H9 (cell line): ENCODE results near the gene CRBN. TPM values are rescaled to one million over a fixed set of nuclear protein-coding genes. Genes with fewer than 3 reads are reported as not detected.

Experiments used
- DNase-seq: peaks from one replicate; pipeline ENCODE4 v3.0.0-alpha.2; 2017
- H2AFZ ChIP-seq: one replicate; pipeline ENCODE4 v1.6.1; 2013; ENCODE audit warnings: mild to moderate bottlenecking, low read length, control low read depth, moderate library complexity
- H2AK5ac ChIP-seq: 2 replicates; pipeline ENCODE4 v1.6.1; 2013; ENCODE audit warnings: low read length, control low read depth, mixed read lengths; ENCODE audit not compliant: insufficient read length
- H2BK120ac ChIP-seq: one replicate; pipeline ENCODE4 v1.6.1; 2013; ENCODE audit warnings: low read depth, mild to moderate bottlenecking, low read length, control low read depth, inconsistent platforms; ENCODE audit not compliant: poor library complexity, severe bottlenecking
- H2BK12ac ChIP-seq: 2 replicates; pipeline ENCODE4 v1.6.1; 2013; ENCODE audit warnings: low read length, control low read depth, mixed read lengths, low read depth; ENCODE audit not compliant: insufficient read length
- H2BK15ac ChIP-seq: 2 replicates; pipeline ENCODE4 v1.6.1; 2013; ENCODE audit warnings: low read depth, low read length, control low read depth
- H2BK20ac ChIP-seq: one replicate; pipeline ENCODE4 v1.6.1; 2013; ENCODE audit warnings: low read depth, mild to moderate bottlenecking, low read length, control low read depth, inconsistent platforms; ENCODE audit not compliant: poor library complexity, severe bottlenecking
- H2BK5ac ChIP-seq: 2 replicates; pipeline ENCODE4 v1.6.1; 2013; ENCODE audit warnings: low read length, control low read depth, mixed read lengths; ENCODE audit not compliant: insufficient read length
- H3K14ac ChIP-seq: 2 replicates; pipeline ENCODE4 v1.6.1; 2013; ENCODE audit warnings: low read length, control low read depth; ENCODE audit not compliant: insufficient read depth
- H3K18ac ChIP-seq: 2 replicates; pipeline ENCODE4 v1.6.1; 2013; ENCODE audit warnings: low read depth, mild to moderate bottlenecking, mixed read lengths, low read length, control low read depth; ENCODE audit not compliant: insufficient read length
- H3K23ac ChIP-seq: 2 replicates; pipeline ENCODE4 v1.6.1; 2013; ENCODE audit warnings: low read length, control low read depth, mixed read lengths, low read depth; ENCODE audit not compliant: insufficient read length
- H3K23me2 ChIP-seq: 2 replicates; pipeline ENCODE4 v1.6.1; 2013; ENCODE audit warnings: low read depth, mild to moderate bottlenecking, mixed read lengths, low read length, control low read depth; ENCODE audit not compliant: insufficient read length, poor library complexity, severe bottlenecking
- H3K27ac ChIP-seq: 2 replicates; pipeline ENCODE4 v1.5.1; 2013; ENCODE audit warnings: low read length, control low read depth, mixed read lengths, low read depth; ENCODE audit not compliant: insufficient read length
- H3K27me3 ChIP-seq: 2 replicates; pipeline ENCODE4 v1.6.1; 2013; ENCODE audit warnings: low read length, control low read depth, inconsistent platforms; ENCODE audit not compliant: insufficient read depth
- H3K4ac ChIP-seq: 2 replicates; pipeline ENCODE4 v1.6.1; 2013; ENCODE audit warnings: low read depth, mild to moderate bottlenecking, control low read depth, inconsistent platforms, low read length, moderate library complexity
- H3K4me1 ChIP-seq: 2 replicates; pipeline ENCODE4 v1.6.1; 2013; ENCODE audit warnings: low read length, control low read depth, inconsistent platforms; ENCODE audit not compliant: insufficient read depth
- H3K4me2 ChIP-seq: 2 replicates; pipeline ENCODE4 v1.6.1; 2013; ENCODE audit warnings: low read length, control low read depth, mixed read lengths; ENCODE audit not compliant: insufficient read length, insufficient read depth
- H3K56ac ChIP-seq: 2 replicates; pipeline ENCODE4 v1.6.1; 2013; ENCODE audit warnings: low read depth, mild to moderate bottlenecking, mixed read lengths, low read length, control low read depth; ENCODE audit not compliant: insufficient read length
- H3K79me1 ChIP-seq: 2 replicates; pipeline ENCODE4 v1.6.1; 2013; ENCODE audit warnings: low read depth, mild to moderate bottlenecking, moderate library complexity, low read length, control low read depth, inconsistent platforms; ENCODE audit not compliant: insufficient read depth, poor library complexity, severe bottlenecking
- H3K79me2 ChIP-seq: 2 replicates; pipeline ENCODE4 v1.6.1; 2013; ENCODE audit warnings: low read length, control low read depth, inconsistent platforms; ENCODE audit not compliant: insufficient read depth
- H3K9ac ChIP-seq: 2 replicates; pipeline ENCODE4 v1.6.1; 2013; ENCODE audit warnings: low read length, control low read depth, mixed read lengths; ENCODE audit not compliant: insufficient read length; ENCODE audit errors: extremely low read depth
- H3K9me3 ChIP-seq: one replicate; pipeline ENCODE4 v1.6.1; 2013; ENCODE audit warnings: low read depth, low read length, inconsistent platforms; ENCODE audit not compliant: control insufficient read depth
- H3T11ph ChIP-seq: one replicate; pipeline ENCODE4 v1.6.1; 2013; ENCODE audit warnings: mild to moderate bottlenecking, low read length, control low read depth, inconsistent platforms
- H4K20me1 ChIP-seq: one replicate; pipeline ENCODE4 v1.6.1; 2013; ENCODE audit not compliant: control insufficient read depth, insufficient read length, insufficient read depth
- H4K5ac ChIP-seq: 2 replicates; pipeline ENCODE4 v1.6.1; 2013; ENCODE audit warnings: low read depth, mild to moderate bottlenecking, mixed read lengths, low read length, control low read depth; ENCODE audit not compliant: insufficient read length
- H4K8ac ChIP-seq: replicated peaks from 2 replicates; pipeline ENCODE4 v1.6.1; 2013; ENCODE audit warnings: low read length, control low read depth, mixed read lengths, low read depth; ENCODE audit not compliant: insufficient read length
- H4K91ac ChIP-seq: 2 replicates; pipeline ENCODE4 v1.6.1; 2013; ENCODE audit warnings: low read depth, mild to moderate bottlenecking, moderate library complexity, mixed read lengths, low read length, control low read depth; ENCODE audit not compliant: insufficient read length
- H3K27ac Mint-ChIP-seq, 3 experiments: 2 replicates in 2 of 3; 3 replicates in 1 of 3; pipeline ENCODE4 v1.8.0; 2020 to 2021; ENCODE audit warnings: mixed read lengths in 3 of 3, mild to moderate bottlenecking in 1 of 3, moderate library complexity in 1 of 3
- H3K27me3 Mint-ChIP-seq: 2 replicates; pipeline ENCODE4 v1.8.0; 2021; ENCODE audit warnings: low read depth, mild to moderate bottlenecking, moderate library complexity, mixed read lengths
- H3K36me3 Mint-ChIP-seq, 3 experiments: 2 replicates in 2 of 3; 3 replicates in 1 of 3; pipeline ENCODE4 v1.8.0; 2020 to 2021; ENCODE audit warnings: low read depth in 3 of 3, mixed read lengths in 3 of 3; ENCODE audit not compliant: insufficient read depth in 1 of 3
- H3K4me1 Mint-ChIP-seq, 2 experiments: 2 replicates each; pipeline ENCODE4 v1.8.0; 2020; ENCODE audit warnings: mixed read lengths in 2 of 2
- H3K4me3 Mint-ChIP-seq, 2 experiments: 2 replicates in 1 of 2; 3 replicates in 1 of 2; pipeline ENCODE4 v1.8.0; 2020 to 2021; ENCODE audit warnings: mild to moderate bottlenecking in 2 of 2, mixed read lengths in 2 of 2, moderate library complexity in 1 of 2
- H3K9me3 Mint-ChIP-seq, 2 experiments: 2 replicates in 1 of 2; 3 replicates in 1 of 2; pipeline ENCODE4 v1.8.0; 2020; ENCODE audit warnings: mild to moderate bottlenecking in 2 of 2, mixed read lengths in 2 of 2, moderate library complexity in 1 of 2
- WGBS: extraction: QIAGEN DNeasy Blood & Tissue Kit; methylation state at CpG from one replicate; pipeline ENCODE4 v1.1.7; 2013; ENCODE audit warnings: missing lambda C conversion rate, low lambda C conversion rate, mixed read lengths; ENCODE audit not compliant: insufficient read length; ENCODE audit errors: extremely low coverage; 5-methylcytosine and 5-hydroxymethylcytosine counted together
- total RNA-seq: library from RNA; stranded (reverse); gene quantifications from 2 replicates; pipeline ENCODE4 v1.2.1, GENCODE V29; 2021
- TF ChIP-seq, protein P1 (sequence below): fragments of 200-600 bp; sonication (generic); conservative IDR thresholded peaks from 3 replicates; pipeline ENCODE4 v1.8.0; 2021; ENCODE audit warnings: antibody characterized with exemption, mild to moderate bottlenecking

CRBN gene
- total RNA-seq, 1 experiment from 2014 or later, result 40.2 TPM

DNA sequence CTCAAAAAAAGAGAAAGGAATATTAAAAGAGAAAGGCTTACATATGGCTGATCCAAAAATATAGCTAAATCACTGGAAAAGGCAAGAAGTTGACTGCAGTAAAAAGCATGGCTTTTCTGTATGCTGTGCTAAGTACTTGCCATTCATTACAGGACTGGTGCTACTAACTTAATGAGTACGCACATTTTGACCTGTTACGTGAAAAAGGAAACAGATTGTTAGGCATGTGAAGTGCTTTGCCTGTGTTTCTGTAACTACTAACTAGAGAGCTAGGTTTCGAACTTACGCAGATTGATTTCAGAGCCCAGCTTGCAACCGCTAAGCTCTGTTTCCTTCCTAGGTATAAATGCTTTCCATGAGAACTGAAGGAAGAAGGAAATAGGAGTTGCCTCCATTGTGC is 49.9 kb downstream of the CRBN start:
- Histone ChIP-seq H3K79me1 (no peaks in the 10 kb centered on the region), H2BK120ac (no peak overlapping the region), H3K18ac (no peak overlapping the region), H3K27me3 (no peaks in the 10 kb centered on the region), H3K4me2 (no peak overlapping the region), H3K14ac (no peak overlapping the region), H3K4me1 (no peaks in the 10 kb centered on the region), H3K4ac (no peak overlapping the region), H3K56ac (no peak overlapping the region), H2AFZ (no peak overlapping the region), H3K23ac (no peak overlapping the region), H2BK15ac (no peak overlapping the region), H4K8ac (no peak overlapping the region), H3K27ac (no peak overlapping the region), H2AK5ac (no peak overlapping the region), H2BK12ac (no peak overlapping the region), H3K79me2 (peaks cover 8% of the 10 kb centered on the region; the same call in 1 of the 2 replicates), H4K20me1 (no peaks in the 10 kb centered on the region), H3K9me3 (no peaks in the 10 kb centered on the region), H3T11ph (no peak overlapping the region), H2BK5ac (no peak overlapping the region), H2BK20ac (no peak overlapping the region), H3K23me2 (peaks cover 13% of the 10 kb centered on the region), H4K5ac (no peak overlapping the region), H4K91ac (no peak overlapping the region), H3K9ac (no peak overlapping the region)
- no peak for DNase-seq
- peaks cover 18 to 21% of the 10 kb centered on the region in 2 experiments for H3K4me1 Mint-ChIP-seq
- H3K27ac Mint-ChIP-seq, result no peak overlapping the region
- peaks cover 19 to 39% (median 34%) of the 10 kb centered on the region in 3 experiments for H3K36me3 Mint-ChIP-seq
- WGBS, result no CpG with 5 or more reads among the region's 5 CpGs
- no peak overlapping the region for H3K4me3 Mint-ChIP-seq
- no peaks in the 10 kb centered on the region for H3K9me3 Mint-ChIP-seq
- TF ChIP-seq, protein P1, sequence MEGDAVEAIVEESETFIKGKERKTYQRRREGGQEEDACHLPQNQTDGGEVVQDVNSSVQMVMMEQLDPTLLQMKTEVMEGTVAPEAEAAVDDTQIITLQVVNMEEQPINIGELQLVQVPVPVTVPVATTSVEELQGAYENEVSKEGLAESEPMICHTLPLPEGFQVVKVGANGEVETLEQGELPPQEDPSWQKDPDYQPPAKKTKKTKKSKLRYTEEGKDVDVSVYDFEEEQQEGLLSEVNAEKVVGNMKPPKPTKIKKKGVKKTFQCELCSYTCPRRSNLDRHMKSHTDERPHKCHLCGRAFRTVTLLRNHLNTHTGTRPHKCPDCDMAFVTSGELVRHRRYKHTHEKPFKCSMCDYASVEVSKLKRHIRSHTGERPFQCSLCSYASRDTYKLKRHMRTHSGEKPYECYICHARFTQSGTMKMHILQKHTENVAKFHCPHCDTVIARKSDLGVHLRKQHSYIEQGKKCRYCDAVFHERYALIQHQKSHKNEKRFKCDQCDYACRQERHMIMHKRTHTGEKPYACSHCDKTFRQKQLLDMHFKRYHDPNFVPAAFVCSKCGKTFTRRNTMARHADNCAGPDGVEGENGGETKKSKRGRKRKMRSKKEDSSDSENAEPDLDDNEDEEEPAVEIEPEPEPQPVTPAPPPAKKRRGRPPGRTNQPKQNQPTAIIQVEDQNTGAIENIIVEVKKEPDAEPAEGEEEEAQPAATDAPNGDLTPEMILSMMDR, result no peak
- H3K27me3 Mint-ChIP-seq, result no peaks in the 10 kb centered on the region
